Medulla oblongata (tissue), 1 donor: ENCODE data around the gene SLC12A7.
"Not testable (repeated sequence)": the region's sequence is repeated elsewhere in the genome, so short reads cannot be mapped to it uniquely, and the experiment has no call there.

ENCODE experiments used
- DNase-seq: peaks from one replicate; pipeline ENCODE4 v3.0.0-alpha.2; 2015; ENCODE audit errors: extremely low spot score

The SLC12A7 gene

GRCh38 chr5:1110307-1111240 lies 1.3 kb downstream of the SLC12A7 start:
- peak; percentile 21 for DNase-seq

GRCh38 chr5:1109542-1110306 lies 2.1 kb downstream of the SLC12A7 start:
- no peak for DNase-seq

GRCh38 chr5:1108865-1109174 lies 3.0 kb downstream of the SLC12A7 start:
- DNase-seq = peak; percentile 47

- peak; percentile 37 for DNase-seq
Measured at GRCh38 chr5:1108023-1108864, 3.6 kb downstream of the SLC12A7 start.

- no peak for DNase-seq
Measured at GRCh38 chr5:1107167-1108022, 4.5 kb downstream of the SLC12A7 start.

- DNase-seq = no peak
Measured at GRCh38 chr5:1106385-1107166, 5.3 kb downstream of the SLC12A7 start.

GRCh38 chr5:1105350-1106265 lies 6.3 kb downstream of the SLC12A7 start:
- DNase-seq = no peak

- DNase-seq = no peak
Measured at GRCh38 chr5:1104327-1105006, 7.4 kb downstream of the SLC12A7 start.

- DNase-seq = peak; percentile 24
Measured at GRCh38 chr5:1103505-1104326, 8.1 kb downstream of the SLC12A7 start.

- no peak for DNase-seq
Measured at GRCh38 chr5:1103093-1103492, 8.8 kb downstream of the SLC12A7 start.

GRCh38 chr5:1101961-1102713 lies 9.7 kb downstream of the SLC12A7 start:
- no peak for DNase-seq

GRCh38 chr5:1100664-1101574 lies 10.9 kb downstream of the SLC12A7 start:
- no peak for DNase-seq

- DNase-seq = no peak
Measured at GRCh38 chr5:1099926-1100663, 11.8 kb downstream of the SLC12A7 start.

GRCh38 chr5:1098986-1099597 lies 12.8 kb downstream of the SLC12A7 start:
- no peak for DNase-seq

- DNase-seq = not testable (repeated sequence)
Measured at GRCh38 chr5:1097988-1098385, 13.9 kb downstream of the SLC12A7 start.
